GM19372 (cell line): Measurements from ENCODE around the gene NDUFA7.
"Not testable (repeated sequence)": the region's sequence is repeated elsewhere in the genome, so short reads cannot be mapped to it uniquely, and the experiment has no call there.

ENCODE experiments used
- ATAC-seq: cut with Tn5 transposase; IDR thresholded peaks from one replicate; pipeline ENCODE4 v1.9.1; 2021; ENCODE audit warnings: mild to moderate bottlenecking, low read depth, moderate library complexity; ENCODE audit not compliant: unreplicated experiment

NDUFA7 gene

DNA sequence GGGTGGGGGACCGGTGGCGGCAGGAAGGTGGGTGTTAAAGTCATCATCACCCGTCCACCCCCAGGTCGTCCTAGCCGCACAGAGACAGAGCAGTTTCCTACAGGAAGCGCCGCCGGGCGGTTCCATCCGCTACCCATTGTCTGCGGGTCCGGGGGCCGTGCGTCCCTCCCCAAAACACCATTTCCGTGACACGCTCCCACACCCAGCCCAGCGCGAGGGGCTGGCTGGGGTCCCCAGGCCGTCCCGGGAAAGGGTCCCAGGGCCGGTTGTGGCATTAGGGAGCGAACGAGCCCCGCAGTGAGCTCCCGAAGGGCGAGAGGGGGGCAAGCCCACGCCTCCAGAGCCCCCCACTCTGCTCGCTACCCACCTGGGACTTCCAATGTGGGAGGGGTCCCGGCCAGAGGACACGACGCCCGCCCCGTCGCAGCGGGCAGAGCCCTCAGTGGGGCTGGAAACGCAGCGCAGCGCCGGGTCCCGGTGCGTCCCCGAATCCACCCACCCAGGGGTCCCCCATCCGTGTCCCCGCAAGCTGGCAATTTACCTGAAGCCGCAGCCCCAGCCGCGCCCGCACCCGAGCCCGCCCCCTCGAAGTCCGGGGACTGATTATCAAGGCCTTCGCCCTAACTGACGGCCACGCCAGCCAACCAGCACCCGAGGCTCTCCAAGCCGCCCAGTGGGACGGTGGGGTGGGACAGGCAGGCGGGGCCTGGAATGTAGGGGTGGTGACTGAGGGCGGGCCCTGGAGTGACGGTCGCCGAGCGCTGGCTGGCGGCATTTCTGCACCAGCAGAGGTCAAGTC lies 21.7 kb upstream of the NDUFA7 start, which contains the start of gene KANK3:
Gene KANK3 (minus strand): TSS at position 579 of the 799 bp plus-strand sequence. CDS start 5,434 bp downstream, outside the sequence.
- no peak for ATAC-seq

DNA sequence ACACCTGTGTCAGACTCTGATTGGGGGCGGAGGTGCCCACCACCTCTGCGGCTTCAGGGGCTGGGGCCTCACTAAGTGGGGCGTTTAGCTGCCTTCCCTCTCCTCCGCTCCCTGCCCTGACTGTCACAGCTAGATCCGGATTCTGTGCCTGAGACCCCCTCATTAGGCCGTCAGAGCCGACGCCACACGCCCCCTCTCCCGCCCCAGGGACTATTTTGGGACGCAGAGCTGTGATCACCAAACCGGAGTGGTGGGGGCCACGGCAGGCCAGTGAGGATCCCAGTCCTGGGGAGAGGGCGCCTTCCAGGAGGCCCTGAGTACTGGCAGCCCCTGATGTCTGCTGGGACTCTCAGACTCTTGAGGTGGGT lies 21.1 kb upstream of the NDUFA7 start:
- no peak for ATAC-seq

DNA sequence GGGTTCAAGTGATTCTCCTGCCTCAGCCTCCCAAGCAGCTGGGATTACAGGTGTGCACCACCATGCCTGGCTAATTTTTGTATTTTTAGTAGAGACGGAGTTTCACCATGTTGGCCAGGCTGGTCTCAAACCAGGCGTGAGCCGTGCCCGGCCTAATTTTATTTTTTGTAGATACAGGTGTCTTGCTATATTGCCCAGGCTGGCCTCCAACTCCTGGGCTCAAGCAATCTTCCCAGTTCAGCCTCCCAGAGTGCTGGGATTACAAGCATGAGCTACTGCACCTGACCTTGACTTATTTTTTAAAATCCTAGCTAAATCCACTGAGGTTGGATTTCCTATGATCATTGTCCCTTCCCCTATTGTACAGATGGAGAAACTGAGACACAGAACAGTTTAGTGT lies 20.3 kb upstream of the NDUFA7 start:
- not testable (repeated sequence) for ATAC-seq

DNA sequence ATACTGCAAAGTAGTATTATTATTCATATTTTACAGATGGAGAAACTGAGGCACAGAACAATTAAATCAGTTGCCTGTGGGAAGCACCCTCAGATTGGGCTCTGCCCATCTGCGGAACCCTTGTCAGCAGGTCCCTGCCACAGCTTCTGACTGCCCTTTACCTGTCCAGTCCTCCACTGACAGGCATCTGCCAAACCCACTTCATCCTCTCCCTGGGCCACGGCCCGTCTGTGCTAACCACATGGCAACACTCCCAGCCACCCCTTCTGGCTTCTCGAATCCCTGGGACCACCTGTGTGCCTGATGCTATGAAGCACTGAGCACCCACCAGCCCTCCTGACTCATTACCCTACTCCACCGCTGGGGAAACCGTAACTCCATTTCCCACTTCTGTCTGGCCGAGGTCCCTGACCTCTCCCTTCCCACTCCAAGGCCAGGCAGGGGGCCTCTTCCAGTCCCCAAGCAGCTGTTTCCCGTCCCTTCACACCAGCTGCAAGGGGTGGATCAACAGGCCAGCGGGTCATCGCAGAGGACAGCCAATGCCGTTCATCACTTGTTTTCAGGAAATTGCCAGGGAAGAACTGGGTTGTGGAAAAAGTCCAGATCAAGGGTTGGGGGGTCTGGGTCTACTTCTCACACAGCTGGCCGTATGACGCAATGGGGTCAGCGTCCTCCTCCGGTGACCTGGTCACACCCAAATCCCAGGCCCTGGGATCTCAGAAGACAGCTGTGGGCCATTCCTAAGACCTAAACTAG lies 19.3 kb upstream of the NDUFA7 start:
- no peak for ATAC-seq

DNA sequence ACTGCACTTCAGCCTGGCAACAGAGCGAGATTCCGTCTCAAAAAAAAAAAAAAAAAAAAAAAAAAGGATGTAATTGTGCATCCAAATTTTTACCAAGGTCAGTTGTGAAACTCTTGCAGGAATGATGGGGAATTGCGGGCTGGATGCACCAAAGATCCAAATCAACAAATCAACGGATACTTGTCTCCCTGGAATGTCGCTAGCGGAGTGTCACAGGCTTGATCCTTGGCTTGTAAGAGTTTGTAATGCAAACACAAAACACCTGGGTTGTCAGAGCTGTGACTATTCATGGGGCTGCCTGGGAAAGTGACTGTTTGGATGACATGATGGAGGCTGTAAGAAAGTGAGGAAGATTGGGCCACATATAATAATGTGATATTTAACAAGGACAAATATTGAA lies 17.7 kb upstream of the NDUFA7 start:
- ATAC-seq = no peak

DNA sequence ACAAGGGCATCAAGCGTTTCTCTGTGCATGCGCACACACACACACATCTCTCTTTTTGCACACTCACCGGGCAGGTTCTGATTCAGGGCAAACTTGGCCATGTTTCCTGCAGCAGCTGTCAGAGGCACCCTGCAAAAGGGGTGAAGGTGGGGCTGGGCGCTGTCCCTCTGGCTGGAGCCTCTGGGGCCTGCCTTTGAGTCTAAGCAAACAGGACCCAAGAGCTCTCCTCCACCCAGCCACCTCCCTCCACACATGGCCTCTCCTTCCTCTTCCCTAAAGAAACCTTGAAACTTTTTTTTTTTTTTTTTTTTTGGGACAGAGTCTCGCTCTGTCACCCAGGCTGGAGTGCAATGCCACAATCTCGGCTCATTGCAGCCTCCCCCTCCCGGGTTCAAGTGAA lies 16.6 kb upstream of the NDUFA7 start:
- ATAC-seq = no peak

DNA sequence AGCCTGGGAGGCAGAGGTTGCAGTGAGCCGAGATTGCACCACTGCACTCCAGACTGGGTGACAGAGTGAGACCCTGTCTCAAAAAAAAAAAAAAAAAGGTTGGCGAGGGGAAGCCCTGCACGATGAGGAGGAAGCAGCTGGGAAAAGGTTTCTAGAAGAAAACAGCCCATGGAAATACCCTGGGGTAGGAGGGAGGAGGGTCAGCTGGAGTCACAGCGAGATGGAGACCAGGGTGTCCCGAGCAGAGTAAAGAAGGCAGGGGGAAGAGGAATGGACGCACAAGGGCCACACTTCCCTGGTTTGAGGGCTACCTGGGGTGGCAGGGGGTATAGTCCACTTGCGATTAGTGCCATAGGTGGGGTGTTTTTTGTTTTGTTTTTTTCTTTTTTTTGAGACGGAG lies 15.5 kb upstream of the NDUFA7 start:
- no peak for ATAC-seq

DNA sequence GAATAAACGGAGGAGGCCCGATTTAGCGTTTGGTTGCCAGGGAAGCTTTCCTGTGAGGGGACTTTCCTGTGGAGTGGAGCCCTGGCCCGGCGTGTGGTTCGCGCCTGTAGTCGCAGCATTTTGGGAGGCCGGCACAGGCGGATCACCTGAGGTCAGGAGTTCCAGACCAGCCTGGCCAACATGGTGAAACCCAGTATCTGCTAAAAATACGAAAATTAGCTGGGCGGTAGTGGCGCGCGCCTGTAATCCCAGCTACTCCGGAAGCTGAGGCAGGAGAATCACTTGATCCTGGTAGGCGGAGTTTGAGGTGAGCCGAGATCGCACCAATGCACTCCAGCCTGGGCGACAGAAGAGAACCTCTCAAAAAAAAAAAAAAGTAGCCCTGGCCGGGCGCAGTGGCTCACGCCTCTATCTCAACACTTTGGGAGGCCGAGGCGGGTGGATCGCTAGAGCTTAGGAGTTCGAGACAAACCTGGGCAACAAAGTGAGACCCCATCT lies 14.9 kb upstream of the NDUFA7 start:
- no peak for ATAC-seq

DNA sequence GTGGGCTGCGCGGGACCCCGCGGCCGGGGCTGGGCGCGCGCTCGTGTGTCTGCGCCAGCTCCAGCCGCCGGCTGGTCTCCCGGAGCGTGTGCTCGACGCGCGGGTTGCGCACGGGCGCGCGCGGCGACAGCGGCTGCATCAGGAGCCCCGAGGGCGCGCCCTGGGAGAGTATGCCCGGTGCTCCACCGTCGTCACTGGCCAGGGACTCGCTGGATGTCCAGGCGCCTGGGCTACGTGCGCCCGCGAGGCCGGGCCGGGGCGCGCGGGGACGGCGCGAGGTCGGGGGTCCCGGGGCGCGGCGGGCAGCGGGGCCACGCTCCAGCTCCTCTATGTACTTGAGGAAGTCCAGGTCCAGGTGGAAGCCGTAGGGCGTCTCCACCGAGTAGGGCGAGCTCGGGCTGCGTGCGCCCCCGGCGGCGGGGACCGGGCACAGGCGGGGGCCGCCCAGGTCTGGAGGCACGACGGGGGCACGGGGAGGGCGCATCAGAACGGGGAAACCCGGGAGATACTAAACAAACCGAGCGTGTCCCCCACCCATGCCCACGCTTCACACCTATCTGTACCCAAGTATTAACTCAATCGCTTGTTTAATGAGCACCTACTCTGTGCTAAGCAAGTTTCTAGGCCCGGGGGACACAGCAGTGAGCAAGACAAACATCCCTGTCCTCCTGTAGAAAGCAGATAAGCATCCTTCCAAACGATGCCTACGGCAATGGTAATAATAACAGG lies 14.3 kb upstream of the NDUFA7 start:
- peak; percentile 42 for ATAC-seq

DNA sequence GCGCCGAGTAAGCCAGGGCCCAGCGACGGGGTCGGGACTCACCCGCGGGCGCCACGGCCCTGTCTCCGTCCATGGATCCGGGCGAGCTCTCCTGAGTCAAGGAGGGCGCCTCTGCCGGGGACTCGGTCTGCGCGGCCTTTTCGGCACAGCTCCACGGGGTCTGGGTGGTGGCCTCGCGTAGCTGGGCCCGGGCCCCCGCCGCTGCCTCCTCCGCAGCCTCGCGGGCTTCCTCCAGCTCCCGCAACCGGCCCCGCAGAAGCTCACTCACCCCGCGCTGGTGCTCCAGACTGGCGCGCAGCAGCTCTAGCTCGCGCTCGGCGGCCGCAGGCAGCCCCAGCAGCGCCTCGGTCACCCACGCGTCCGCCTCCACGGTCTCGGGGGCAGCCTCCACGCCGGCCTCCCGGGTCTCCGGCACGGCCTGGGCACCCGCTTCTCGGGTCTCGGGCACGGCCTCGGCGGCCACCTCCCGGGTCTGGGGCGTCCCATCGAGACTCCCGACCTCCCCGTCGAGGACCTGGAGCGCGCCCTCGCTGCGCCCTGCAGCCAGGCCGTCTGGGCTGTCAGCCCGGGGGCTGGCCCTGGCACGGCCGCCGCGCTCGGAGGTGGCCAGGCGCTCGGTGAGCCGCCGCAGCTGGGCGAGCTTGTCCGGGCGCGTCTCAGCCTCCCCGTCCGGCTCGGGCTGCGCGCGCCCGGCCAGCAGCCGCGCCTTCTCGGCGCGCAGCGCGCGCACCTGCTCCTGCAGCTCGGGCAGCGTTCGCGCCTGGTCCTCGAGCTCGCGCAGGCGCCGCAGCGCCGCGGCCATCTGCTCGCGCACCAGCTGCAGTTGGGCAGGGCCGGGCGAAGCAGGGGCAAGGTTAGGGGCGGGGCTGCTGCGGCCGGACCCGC lies 13.5 kb upstream of the NDUFA7 start:
- ATAC-seq = peak; percentile 71

DNA sequence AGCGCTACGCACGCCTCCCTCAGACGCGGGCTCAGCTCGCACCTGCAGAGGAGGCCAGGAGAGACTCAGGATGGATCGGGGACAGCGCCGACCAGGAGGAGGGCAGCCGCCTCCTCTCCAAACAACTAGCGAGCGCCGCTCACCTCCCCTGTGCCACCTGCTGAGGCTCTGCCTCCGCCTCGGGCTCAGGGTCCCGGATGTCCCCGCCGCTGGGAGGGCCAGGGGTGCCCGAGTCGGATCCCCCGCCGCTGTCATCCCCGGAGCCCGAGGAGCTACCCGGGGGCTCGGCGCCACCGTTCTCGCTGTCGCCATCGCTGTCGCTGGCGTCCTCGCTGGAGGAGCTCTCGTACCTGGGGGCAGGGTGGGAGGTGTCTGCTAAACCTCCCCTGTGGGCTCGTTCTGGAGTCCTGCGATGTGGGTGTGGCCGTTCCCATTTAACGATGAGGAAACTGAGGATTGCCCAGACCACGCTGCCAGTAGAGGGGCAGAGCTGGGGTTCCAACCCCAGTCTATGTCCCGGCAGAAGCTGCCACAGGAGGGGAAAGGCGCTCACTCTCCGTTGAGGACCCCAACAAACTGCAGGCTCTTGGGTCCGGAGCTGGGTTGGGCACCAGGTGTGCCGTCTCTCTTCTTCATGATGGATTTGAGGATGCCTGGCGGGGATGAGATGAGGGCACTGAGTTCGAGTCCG lies 12.7 kb upstream of the NDUFA7 start:
- no peak for ATAC-seq

DNA sequence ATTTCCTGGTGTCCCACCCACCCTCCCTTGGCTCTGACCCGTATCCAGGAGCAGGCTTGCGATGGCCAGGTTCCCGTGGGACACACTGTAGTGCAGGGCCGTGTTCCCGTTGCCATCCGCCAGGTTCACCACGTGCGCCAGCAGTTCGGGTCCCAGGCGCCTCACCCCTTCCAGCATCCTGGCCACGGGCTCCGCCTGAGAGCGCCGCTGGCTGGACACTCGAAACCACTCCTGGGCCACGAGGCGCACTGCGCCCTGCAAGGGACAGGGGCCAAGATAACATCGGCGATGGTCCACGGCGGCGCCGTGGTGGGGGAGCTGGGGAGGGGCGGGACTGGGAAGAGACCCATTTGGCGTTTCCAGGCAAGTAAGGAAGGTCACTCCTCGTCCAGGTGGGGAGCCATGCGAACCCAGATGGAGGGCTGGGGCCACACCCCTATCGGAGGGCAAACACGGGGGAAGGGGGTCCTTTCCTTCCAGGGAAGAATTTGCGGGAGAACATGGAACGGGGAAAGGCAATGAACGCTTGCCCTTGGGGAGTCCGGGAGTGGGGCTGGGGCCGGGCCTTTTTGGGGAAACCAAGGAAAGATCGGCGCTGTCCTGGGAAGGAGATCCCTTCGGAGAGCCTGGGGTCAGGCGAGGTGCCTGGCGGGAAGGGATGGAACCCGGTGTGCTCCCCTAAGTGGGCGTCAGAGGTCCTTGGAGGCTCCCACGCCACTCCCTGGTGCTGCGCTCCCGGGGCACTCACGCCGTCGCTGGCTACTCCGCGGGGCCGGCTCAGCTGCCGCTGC lies 12.0 kb upstream of the NDUFA7 start:
- ATAC-seq = no peak

DNA sequence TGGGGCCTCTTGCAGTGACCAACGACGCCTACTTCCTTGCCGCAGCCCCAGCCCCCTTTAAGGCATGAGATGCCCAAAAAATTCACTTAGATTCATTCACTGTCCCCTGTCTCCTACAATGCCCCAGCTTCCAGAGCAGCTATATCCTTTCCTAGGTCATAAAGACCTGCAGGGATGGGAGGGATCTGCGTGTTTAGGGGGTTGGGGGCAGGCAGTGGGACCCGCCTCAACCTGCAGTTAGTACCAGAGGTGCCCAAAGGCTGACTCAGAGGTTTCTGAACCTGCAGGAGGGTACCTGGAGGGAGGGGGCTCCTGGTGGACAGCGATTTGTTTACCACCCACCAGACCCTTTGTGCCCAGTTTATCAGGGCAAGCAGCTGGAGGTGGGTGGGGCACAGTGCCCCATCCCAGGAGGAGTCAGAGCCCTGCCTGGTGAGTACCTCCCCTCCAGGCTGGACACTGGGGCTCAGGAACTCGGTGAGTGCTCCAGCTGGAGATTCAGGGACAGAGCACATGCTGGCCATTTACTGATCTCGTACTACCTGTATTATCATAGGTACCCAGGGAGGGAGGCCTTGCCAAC lies 10.2 kb upstream of the NDUFA7 start:
- no peak for ATAC-seq

DNA sequence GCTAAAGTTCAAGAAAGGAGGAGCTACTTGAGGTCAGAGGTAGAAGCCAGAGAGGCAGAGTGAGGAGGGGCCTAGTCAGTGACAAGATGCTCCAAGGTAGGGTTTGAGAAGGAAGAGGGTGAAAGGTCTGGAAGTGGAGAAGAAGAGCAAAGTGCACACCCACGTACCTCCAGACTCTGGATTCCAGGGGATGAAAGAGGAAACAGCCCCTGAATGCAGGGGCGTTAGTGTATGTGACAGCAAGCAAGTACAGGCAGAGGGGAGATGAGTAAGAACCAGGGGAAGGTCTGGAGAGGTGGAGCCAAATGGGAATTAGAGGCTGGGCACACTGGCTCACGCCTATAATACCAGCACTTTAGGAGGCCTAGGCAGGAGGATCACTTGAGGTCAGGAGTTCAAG lies 8.8 kb upstream of the NDUFA7 start:
- no peak for ATAC-seq

DNA sequence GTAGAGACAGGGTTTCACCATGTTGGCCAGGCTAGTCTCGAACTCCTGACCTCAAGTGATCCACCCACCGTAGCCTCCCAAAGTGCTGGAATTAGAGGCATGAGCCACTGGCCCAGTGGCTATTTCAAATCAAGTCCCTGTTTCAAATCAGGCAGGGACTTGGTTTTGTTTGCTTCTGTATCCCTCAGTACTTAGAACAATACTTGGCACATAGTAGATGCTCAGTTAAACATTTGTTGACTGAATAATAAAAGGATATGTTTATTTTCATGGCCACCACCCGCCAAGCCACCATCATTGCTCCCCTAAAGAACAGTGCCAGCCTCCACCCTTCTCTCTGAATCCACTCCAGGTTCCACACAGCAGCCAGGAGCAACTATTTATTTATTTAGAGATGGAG lies 4.3 kb upstream of the NDUFA7 start:
- ATAC-seq = no peak

DNA sequence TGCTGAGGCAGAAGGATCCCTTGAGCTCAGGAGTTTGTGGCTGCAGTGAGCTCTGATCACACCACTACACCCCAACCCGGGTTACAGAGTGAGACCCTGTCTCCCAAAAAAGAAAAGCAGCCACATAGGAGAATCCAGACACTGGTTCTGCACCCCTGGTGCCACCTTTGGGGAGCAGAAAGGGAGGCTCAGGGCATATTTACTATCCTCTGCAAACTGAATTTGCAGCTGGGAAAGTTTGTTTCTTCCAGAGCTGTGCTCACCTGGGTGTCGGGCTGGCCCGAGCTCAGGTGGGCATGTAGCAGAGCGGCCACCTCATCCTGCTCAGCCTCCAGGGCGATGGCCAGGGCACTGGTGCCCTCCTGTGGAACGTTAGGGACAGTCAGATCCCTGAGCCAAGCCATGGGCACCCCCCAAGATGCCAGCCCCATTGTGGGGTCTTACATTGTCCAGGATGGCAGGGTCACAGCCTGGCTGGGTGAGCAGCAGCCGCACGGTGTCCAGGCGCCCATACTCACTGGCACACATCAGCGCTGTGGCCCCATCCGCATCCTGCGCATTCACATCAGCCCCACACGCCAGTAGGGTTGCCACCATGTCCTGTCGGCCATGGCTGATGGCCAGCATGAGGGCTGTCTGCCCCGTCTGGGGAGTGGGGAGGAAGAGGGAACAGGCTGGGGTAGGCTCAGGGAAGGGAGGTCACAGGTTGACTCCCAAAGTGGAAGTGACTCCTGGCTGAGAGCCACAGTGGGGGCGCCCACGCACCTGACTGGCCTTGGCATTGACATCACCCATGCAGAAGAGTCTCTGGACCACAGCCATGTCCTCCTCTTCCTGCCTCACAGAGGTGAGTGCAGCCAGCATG lies 3.2 kb upstream of the NDUFA7 start:
- no peak for ATAC-seq

DNA sequence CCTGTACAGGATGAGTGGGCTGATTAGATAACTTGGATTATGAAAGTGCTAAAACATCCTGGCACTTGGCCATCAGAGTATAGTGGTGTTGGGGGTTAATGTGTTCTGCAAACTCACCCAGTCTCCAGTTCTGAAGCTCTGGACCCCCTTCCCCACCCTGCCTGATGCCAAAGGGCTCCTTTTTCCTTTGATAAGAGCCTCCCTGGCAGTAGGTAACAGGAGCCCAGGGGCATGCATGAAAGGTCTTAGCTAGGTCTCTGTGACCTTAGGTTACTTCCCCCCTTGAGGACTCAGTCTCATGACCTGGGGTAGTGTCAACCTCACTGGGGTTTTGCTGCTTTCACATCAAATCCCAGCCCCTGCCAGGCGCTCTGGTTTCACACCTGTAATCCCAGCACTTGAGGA lies 2.6 kb upstream of the NDUFA7 start:
- ATAC-seq = no peak

DNA sequence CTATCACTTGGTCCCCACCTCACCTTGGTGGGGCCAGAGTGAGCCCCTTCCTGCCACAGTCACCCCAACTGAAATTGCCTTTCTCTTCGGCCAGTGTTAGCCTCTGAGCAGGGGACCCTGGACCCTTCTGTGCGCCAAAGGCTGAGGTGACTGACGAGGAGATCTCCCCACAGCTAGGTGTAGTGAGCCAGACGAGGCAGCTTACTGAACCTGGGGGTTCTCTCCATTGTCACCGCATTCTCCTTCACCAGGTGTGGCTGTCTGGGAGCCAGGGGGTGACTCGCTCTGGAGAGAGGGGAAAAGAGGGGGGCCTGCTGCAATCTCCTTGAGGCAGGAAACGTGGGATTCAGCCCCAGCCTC lies 1.4 kb upstream of the NDUFA7 start:
- ATAC-seq = no peak
